HUDEP-2 (cell line): ENCODE results near the gene RGPD5.
"Not testable (repeated sequence)": the region's sequence is repeated elsewhere in the genome, so short reads cannot be mapped to it uniquely, and the experiment has no call there.

Experiments
- DNase-seq, 76 experiments: peaks; one replicate each; lab custom pipeline; 2025; ENCODE audit not compliant: unreplicated experiment in 76 of 76; lab: John Stamatoyannopoulos, UW

The RGPD5 gene

DNA sequence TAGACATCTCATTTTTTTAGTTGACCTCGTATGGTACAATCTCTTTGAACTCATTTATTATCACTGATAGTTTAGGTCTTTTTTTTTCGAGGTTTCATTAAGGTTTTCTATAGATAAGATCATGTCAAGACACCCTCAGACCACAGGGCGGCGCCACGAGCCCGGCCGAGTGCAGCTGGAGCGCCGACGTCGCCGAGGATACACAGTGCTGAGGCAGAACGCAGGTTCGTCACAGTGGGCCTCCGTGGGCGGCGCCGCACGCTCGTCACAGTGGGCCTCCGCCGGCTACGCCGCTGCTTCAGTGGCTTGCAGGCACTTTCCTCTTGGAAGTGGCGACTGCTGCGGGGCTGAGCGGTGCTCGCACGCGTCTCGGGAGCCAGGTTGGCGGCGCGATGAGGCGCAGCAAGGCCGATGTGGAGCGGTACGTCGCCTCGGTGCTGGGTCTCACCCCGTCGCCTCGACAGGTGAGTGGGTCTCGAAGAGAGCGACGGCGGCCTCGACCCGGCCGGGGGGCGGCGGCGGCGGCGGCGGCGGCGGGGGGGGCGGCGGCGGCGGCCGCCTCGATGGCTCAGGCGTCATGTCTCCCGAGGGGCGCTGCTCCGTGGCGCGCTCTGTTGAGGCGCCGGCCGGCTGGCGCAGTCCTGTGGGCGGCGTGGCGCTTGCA, at the start of gene RGPD5:
TSS of gene RGPD5 (plus strand) at position 232 of the 664 bp plus-strand sequence. CDS start at position 393, 161 bp downstream.
- DNase-seq, result not testable (repeated sequence)

DNA sequence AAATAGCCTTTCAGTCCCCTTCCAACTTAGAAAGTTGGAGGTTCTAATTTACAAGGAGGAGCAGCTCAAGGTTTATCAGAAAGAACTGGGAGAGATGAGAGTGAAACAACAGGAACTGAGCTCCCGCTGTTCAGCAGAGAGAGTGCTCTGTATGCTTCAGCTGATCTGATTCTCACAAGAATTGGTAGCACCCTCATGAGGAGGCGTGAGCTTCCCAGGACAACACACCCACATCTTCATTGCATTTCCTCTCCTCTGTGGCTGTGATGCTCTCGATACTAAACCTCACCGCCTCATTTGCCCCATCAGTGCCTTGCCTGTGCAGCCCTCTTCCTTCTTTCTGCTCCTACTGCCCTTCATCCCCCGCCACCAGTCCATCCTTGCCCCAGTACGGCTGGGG, 42.5 kb upstream of the RGPD5 start:
- not testable (repeated sequence) for DNase-seq

DNA sequence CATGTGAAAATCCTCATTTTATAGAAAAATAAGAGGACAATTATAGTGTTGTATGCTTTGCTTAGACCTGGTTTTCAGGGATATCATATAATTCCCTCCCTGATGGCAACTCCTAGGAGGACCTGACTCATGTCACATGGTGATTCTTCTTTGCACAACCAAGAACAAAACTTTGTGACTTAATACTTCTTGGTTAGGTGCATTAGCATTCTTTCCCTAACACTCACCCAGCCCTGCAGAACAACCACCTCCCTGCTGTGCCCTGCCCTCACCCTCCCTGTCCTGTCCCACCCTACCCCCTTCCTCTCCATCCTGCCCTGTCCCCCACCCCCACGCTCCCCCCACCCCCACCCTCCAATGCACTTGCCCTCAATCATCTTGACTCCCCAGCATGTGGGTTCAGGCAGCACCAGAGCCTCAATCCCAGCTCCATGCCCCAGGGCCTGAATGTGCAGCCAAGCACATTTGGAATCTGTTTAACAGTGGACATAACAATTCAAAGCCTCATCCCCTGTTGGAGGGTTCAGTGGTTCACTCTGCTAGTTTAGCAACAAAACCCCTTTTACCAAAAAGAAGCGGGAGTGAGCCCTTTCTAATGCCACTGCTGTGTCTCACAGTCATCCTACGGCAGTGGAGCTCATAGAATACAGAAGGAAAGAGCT, 36.8 kb upstream of the RGPD5 start:
- DNase-seq, result not testable (repeated sequence)

DNA sequence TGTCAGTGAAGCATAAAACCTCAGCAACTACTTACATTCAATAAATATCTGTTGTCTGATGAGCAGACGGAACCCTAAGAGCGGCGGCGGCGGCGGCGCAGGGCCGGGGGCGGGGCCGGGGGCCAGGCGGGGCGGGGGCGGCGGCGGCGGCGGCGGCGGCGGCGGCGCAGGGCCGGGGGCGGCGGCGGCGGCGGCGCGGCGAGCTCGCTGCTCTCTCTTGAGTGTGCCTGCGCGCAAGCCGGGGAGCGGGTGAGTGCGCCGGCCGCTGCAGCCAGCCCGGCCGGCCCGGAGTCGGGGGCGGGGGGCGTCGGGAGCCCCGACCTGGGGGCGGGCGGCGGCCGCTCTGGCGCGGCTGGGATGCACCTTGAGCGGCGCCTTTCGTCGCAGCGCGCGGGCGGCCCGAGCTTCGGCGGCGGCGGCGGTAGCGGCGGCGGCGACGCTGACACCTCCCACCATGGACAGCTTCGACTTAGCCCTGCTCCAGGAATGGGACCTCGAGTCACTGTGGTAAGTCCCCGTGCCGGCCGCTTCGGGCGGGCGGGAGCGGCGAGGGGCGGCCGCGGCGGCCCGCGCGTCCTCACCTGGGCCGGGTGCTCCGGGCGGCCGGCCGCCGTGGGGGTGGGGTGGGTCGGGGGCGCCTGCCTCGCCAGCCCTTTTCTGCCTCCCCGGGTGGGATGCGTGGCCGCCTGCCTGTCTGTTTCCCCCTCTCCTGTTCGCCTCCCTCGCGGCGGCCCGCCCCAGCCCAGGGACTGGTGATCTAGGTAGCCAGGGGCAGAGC, 33.7 kb upstream of the RGPD5 start:
- not testable (repeated sequence) for DNase-seq

DNA sequence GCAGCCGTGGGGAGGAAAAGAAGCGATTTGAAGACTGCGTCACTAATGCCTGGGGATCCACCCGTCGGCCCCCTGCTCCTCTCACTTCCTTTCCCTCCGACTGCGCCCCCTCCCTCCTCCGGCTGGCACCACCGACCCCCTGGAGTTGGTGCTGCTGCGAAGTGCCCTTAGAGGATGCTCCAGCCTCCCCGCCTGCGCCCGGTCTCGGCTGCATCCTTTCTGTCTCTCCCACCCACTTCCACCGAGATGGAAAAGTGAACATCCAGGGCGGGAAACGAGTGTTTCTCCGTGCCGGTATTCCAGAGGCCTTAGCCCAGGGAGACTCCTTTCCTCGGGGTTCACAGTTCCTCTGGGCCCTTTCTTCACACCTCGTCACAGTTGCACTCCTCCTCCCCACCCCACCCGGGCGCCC, 33.1 kb upstream of the RGPD5 start:
- DNase-seq, result not testable (repeated sequence)

DNA sequence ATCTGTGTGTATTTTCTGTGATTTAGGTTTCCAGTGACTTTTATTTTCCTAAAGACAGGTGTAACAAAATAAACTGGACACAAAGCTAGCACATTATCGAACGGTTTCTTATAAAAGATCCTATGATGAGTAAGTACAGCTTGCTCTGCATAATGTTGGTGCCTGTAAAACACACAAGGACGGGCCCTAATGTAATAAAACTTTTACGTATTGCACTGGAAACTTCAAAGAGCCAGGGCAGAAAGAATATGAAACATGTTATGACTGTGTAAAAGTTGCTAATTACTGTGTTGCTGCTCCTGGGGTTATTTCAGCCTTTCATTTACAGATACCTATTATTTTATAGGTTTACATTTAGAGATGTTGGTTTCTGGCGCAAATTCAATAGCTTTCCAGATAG, 32.1 kb upstream of the RGPD5 start:
- not testable (repeated sequence) for DNase-seq

DNA sequence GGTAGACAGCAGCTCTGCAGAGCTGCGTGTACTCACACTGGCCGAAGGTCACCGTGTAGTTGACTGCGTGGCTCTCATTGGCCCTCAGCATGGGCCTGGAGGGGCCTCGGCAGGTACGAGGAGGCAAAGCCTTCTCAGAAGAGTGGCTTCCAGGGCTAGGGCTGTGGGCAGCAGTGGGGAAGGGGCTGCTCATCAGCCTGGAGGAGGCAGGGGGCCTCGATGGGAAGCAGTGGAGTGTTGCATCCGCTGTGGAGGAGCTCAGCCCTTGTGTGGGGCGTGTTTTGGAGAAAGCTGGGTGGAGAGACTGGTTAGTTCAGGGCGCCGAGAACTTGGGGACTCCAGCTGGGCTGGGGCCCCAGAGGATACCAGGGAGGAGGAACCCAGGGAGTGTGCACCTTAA, 28.0 kb upstream of the RGPD5 start:
- not testable (repeated sequence) for DNase-seq

DNA sequence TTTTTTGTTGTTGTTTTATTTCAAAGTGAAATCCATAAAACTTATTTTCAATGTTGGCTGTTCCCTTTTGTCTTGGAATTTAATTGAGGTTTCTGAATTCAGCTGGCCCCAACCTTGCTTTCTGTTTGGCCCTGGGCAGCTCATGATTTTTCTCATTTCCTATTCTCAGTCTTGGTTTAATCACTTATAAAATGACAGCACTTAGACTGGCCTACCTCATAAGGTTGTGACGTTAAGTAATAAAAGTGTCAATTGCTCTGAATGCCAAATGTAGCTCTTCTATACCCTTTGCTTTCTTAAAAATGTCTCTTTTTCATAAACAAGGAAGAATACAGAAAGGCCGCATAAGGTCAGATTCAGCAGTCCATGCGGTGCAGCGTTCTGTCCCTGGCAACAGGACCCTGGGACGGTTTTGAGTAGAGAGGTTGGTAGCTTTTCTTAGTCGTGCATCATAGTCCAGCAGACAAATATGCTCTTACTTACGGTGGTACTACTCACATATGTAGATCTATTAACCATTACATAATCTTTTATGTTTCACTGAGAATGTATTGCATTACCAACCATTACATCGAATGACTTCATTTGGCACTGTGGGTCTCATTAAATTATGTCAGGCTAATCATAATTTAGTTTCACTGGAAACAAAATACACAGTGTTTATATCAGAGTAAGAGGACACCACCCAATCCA, 27.1 kb upstream of the RGPD5 start:
- DNase-seq, result not testable (repeated sequence)

DNA sequence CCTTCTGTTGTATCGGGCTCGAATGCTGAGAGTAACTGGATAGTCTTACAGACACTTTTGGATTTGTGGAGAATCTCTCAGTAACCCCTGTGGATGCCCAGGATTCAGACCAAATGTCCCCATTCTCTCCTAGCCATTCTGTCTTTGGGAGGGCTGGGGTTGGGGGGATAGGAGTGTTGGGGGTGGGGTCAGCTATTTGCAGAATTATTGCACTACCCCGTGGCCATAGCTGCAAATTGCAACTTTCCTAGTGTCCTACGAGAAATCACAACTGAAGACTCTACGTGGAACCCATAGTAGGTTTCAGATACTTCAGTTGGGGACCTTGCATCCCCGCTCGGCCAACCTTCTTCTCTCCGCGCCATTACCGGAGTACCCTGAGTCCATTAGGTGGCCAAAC, 25.2 kb upstream of the RGPD5 start:
- not testable (repeated sequence) for DNase-seq

DNA sequence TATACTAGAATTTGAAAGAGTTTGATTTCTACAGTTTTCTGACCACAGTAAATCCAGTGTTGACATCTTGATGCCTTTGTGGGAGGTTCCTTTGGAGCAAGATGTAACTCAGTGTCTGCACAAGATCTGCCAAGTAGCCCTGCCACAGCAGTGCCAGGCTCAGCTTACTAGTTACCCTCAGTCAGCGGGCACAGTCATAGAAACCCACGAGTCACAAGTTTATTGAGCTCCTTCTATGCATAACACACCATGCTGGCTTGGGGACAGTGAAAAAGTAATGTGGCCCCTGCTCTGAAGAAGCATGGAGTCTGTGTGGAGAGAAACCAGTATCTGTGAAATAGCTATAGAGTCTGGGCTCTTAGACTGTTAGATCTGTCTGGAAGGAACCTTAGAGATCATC, 15.0 kb upstream of the RGPD5 start:
- DNase-seq, result not testable (repeated sequence)

DNA sequence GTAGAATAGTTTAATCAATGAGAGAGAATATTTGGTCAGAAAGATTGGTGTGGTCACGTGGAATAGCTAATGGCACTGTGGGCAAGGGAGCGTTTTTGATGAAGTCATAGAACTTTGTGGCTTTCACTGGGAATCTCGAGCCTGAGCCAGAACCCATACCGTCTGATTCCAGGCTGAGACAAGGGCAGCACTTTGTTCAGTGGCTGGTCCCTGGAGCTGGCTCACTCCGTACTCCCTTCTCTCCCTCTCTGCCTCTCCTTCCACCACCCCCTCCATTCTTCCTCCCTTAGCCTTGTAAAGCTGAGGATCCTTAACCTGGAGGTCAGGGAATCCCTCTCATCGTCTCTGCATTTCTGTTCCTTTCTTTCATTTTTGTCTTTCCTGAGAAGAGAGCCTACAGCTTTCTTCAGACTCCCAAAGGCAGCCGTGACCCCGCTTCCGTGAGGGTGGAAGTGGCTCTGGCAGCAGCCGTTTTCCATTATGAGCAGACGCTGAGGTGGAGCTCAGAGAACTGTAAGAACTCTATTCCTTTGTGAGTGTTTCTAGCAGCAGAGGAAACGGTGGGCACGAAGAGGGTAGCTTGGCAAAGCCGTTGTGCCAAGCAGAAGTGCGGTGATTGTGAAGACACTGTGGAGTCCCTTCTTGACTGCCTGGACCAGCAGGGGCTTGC, 12.8 kb upstream of the RGPD5 start:
- DNase-seq, result not testable (repeated sequence)

DNA sequence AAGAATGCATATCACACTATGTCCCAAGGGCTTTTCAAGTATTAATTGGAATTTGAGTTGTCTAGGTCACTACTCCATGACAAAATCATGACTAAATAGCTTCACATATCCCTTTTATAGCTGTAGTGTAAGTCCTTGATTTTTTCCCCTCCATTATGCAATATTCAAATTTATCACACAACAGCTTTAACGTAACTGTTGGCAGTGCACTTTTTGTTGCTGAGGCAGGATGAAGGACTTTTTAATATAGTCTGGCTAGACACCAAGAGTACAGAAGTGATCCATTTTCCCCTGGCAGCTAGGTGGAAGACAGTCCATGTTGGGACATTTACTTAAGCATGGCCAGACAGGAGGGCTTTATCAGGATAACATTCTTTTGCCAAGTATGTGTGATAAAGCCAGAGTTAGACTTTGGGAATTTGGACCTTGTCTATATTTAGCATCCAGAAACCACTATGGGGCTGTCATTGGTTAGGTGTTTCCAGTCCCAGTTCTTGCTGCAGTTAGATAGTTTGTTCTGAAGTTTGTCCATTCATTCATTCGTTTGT, 11.6 kb upstream of the RGPD5 start:
- not testable (repeated sequence) for DNase-seq

DNA sequence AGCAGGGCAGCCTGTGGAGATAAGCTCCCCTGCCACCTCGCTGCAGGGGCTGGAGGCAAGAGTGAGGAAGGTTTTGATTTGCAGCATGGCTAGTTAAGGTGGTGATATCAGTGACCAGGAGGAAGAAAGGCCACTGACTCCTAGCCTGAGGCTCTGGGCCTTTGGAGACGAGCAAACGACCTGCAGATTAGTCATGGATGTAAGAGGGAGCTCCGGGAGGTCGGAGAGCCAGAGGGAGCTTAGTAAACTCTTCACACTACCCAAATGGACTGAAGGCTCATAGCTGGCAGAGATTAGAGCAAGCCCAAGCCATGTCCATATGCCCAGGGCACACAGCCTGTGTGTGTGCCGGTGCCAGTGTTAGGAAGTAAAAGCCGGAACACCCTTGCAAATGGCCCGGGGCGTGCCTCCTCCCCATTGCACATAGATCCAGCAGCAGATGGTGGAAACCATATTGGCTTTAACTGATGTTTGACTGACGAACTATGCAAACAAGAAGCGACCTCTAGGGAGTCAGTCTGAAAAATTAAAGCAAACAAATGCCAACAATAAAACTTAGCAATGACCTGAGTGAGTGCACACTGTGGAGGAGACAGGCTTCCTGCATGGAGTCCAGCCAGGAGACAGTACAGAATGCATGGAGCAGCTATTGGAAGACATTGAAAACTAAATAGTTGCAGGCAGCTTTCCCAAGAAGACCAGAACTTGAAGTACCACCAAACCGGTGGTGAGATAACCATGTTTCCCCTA, 2.4 kb upstream of the RGPD5 start:
- DNase-seq, result not testable (repeated sequence)

DNA sequence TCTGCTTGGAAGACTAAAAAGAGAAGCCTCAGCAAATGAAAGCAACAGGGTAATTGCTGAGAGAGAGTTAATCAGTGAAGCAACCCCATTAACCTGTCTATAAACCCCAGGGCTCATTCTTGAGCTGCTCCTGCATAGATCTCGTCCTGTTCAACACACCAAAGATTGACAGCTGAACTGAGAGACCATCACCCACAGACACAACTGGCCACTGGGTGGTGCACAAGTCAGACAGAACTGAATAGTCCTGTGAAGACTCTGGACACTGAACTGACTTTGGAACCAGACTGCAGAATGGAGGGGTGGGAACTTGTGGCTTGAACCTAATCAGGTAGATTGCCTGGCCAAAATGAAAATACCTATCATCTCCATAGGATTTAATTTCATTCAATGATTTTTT, 1.4 kb upstream of the RGPD5 start:
- not testable (repeated sequence) for DNase-seq

DNA sequence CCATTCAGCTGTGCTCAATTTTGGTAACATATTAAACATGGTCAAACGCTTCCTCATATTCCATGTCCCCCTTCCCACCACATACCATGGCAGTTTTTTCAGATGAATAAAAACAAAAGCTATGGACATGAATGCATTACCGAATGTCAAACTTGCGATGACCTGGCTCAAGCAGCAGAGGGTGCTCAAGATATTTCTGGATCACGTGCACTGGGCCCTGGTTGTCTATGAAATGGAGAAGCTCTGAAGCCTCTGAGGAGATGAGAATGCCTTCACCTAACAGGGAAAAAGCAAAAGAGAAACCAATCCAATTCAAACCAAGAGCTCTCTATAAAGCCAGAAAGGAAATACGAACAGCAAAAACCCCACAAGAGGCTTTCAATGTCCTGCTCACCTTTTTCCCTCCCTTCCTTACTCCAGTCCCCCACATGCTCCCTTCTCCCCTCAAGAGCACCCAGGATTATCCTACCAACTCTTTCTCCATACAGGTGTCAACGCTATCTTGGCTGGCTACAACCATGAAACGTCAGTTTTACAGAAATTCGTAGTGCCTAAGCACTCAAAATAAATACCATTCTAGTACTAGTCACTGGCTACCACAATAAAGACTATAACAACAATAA, 77.1 kb downstream of the RGPD5 start:
- not testable (repeated sequence) for DNase-seq

DNA sequence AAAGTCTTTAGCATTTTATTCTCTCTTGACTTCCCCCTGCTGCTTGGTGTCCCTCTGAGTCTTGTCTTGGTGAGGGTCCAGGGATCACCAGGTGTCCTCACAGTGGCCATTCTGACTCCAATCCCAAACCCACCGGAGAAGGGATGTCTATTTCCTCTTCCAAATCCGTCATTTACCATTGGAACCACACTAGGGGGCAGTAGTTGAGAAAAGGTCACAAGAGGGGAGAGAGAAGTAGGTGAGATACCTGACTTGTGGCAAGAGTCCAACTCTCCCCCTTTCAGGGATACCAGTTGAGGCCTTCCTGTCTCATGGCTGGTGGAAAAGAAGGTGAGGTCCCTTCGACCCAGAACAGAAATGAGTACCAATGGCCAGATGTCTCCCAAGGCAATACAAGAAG, 82.5 kb downstream of the RGPD5 start:
- DNase-seq, result not testable (repeated sequence)

DNA sequence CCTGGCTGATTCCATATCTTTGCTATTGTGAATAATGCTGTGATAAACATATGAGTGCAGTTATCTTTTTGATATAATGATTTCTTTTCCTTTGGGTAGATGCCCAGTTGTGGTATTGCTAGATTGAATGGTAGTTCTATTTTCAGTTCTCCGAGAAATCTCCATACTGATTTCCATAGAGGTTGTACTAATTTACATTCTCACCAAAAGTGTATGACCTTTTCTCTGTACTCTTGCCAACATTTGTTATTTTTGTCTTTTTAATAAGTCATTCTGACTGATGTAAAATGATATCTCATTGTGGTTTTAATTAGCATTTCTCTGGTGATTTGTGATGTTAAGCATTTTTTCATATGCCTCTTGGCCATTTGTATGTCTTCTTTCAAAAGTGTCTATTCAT, 88.0 kb downstream of the RGPD5 start:
- DNase-seq, result not testable (repeated sequence)

DNA sequence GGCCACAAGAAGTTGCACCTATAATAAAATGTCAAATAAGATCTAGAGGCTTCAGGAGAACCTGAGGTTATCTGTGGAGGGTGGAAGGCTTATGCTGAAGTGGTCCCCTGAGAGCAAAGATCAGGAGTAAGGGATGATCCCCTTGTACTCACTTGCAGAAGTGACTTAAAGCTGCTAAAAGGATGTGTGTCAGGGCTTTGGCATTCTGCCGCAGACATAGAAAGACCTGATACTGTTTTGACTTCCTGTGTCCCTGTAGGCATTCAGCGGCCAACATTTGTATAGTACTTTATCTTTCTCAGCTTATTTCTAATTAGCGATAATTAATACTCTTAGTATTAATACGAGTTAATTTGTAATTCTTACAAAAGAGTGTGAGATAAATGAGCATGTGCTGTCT, 94.3 kb downstream of the RGPD5 start:
- DNase-seq, result not testable (repeated sequence)

DNA sequence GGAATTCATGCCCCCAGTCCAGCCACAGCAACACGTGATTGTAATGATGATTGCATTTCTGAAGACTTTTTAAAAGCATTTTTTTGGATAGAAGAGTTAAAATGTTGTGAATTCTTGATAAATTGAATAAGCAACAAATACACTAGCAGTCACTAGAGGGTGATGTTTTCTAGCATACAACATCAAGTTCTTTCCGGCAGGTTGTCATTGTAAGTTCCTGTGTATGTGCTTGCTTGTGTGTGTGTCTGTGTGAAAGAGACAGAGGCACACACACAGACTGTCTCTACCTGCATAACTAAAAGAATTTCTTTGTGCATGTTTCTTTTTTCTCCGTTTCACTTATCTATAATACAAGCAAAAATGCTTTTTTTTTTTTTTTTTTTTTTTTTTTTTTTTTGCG, 95.8 kb downstream of the RGPD5 start:
- not testable (repeated sequence) for DNase-seq
